ENCODE results near the gene PTPRN2. TPM values are rescaled to one million over a fixed set of nuclear protein-coding genes. Genes with fewer than 3 reads are reported as not detected.

Gene PTPRN2
- total and polyA plus RNA-seq, 2 of the 13 experiments (the other 11 are each of a cell fraction or from before 2014, with no cell fraction given): 2.5 to 24.2 TPM

GRCh38 chr7:157490465-157490912 lies 1097.1 kb downstream of the PTPRN2 start (continued):
- TF ChIP-seq U2AF2 (IDR thresholded peaks at IDR 0.05; ENCODE audit: low read depth, low read length) (no peak), ZBTB4 (CRISPR knock-in tag; IDR thresholded peaks at IDR 0.05; ENCODE audit: borderline replicate concordance) (no peak), SIX1 (CRISPR knock-in tag; IDR thresholded peaks at IDR 0.05; ENCODE audit: borderline replicate concordance) (no peak), NFE2 (CRISPR knock-in tag; IDR thresholded peaks at IDR 0.05) (peak; percentile 59; the same call in 1 of the 2 replicates), FOSL1 (CRISPR knock-in tag; IDR thresholded peaks at IDR 0.05; ENCODE audit: borderline replicate concordance) (peak; percentile 48; the same call in 1 of the 2 replicates), ZNF75D (CRISPR knock-in tag; IDR thresholded peaks at IDR 0.05; ENCODE audit: borderline replicate concordance) (no peak), GLMP (CRISPR knock-in tag; IDR thresholded peaks at IDR 0.05; ENCODE audit: borderline replicate concordance) (no peak), NFKB2 (CRISPR knock-in tag; IDR thresholded peaks at IDR 0.05; ENCODE audit: borderline replicate concordance) (no peak), FOXP1 (IDR thresholded peaks at IDR 0.05) (no peak), FOXP1 (CRISPR knock-in tag; IDR thresholded peaks at IDR 0.05) (peak; percentile 20; the same call in 1 of the 2 replicates), MEIS2 (CRISPR knock-in tag; IDR thresholded peaks at IDR 0.05) (no peak), EP300 (IDR thresholded peaks at IDR 0.05; ENCODE audit: low read depth in 2 of 2, low read length in 2 of 2) (peak in 1 of 2 experiments; percentile 12; a peak in 1 of 4 replicates), EP300 (CRISPR knock-in tag; IDR thresholded peaks at IDR 0.05; ENCODE audit: borderline replicate concordance) (no peak), AHDC1 (CRISPR knock-in tag; IDR thresholded peaks at IDR 0.05; ENCODE audit: borderline replicate concordance) (peak; percentile 28; the same call in 1 of the 2 replicates), ELF3 (CRISPR knock-in tag; IDR thresholded peaks at IDR 0.05) (0 out of 2 replicates have a peak, but pooled peaks have one; percentile 13), CCDC6 (CRISPR knock-in tag; IDR thresholded peaks at IDR 0.05) (no peak), RFX3 (CRISPR knock-in tag; IDR thresholded peaks at IDR 0.05) (no peak), SNAI1 (CRISPR knock-in tag; IDR thresholded peaks at IDR 0.05; ENCODE audit: borderline replicate concordance) (no peak)
